IPS-15b (cell line): ENCODE results near the gene SRSF3.
"Not testable (repeated sequence)": the region's sequence is repeated elsewhere in the genome, so short reads cannot be mapped to it uniquely, and the experiment has no call there.

Experiments used
- H3K27me3 ChIP-seq: one replicate; pipeline ENCODE4 v1.6.1; 2013; ENCODE audit warnings: low read length; ENCODE audit not compliant: control insufficient read depth, insufficient read depth
- H3K36me3 ChIP-seq: one replicate; pipeline ENCODE4 v1.6.1; 2013; ENCODE audit warnings: low read length; ENCODE audit not compliant: control insufficient read depth, insufficient read depth
- H3K4me1 ChIP-seq: one replicate; pipeline ENCODE4 v1.6.1; 2013; ENCODE audit warnings: mild to moderate bottlenecking, low read length; ENCODE audit not compliant: control insufficient read depth, insufficient read depth
- H3K4me3 ChIP-seq: one replicate; pipeline ENCODE4 v1.5.1; 2013; ENCODE audit warnings: low read depth, low read length
- H3K9ac ChIP-seq: one replicate; pipeline ENCODE4 v1.6.1; 2013; ENCODE audit warnings: low read depth, mild to moderate bottlenecking, low read length
- H3K9me3 ChIP-seq: one replicate; pipeline ENCODE4 v1.6.1; 2013; ENCODE audit warnings: mild to moderate bottlenecking, low read length; ENCODE audit not compliant: control insufficient read depth, insufficient read depth

SRSF3 gene

GRCh38 chr6:36560822-36561221 is 33.3 kb upstream of the SRSF3 start:
- Histone ChIP-seq H3K27me3 (no peaks in the 10 kb centered on the region), H3K9ac (no peak overlapping the region), H3K36me3 (no peaks in the 10 kb centered on the region), H3K4me1 (no peaks in the 10 kb centered on the region), H3K4me3 (no peak overlapping the region), H3K9me3 (no peaks in the 10 kb centered on the region)

- no peak overlapping the region for H3K9ac ChIP-seq
- no peaks in the 10 kb centered on the region for H3K27me3 ChIP-seq
- no peaks in the 10 kb centered on the region for H3K9me3 ChIP-seq
- H3K4me3 ChIP-seq = no peak overlapping the region
- no peaks in the 10 kb centered on the region for H3K36me3 ChIP-seq
- no peaks in the 10 kb centered on the region for H3K4me1 ChIP-seq
These were observed 30.8 kb upstream of the SRSF3 start for GRCh38 chr6:36563237-36563927.

- Histone ChIP-seq H3K27me3 (no peaks in the 10 kb centered on the region), H3K36me3 (no peaks in the 10 kb centered on the region), H3K4me1 (no peaks in the 10 kb centered on the region), H3K9me3 (no peaks in the 10 kb centered on the region), H3K4me3 (no peak overlapping the region), H3K9ac (no peak overlapping the region)
These were observed 30.3 kb upstream of the SRSF3 start for GRCh38 chr6:36563928-36564284.

GRCh38 chr6:36566418-36566905 is 27.7 kb upstream of the SRSF3 start:
- H3K4me3 ChIP-seq = no peak overlapping the region
- no peaks in the 10 kb centered on the region for H3K9me3 ChIP-seq
- no peaks in the 10 kb centered on the region for H3K36me3 ChIP-seq
- no peaks in the 10 kb centered on the region for H3K4me1 ChIP-seq
- no peaks in the 10 kb centered on the region for H3K27me3 ChIP-seq
- H3K9ac ChIP-seq = no peak overlapping the region

- no peaks in the 10 kb centered on the region for H3K36me3 ChIP-seq
- no peak overlapping the region for H3K9ac ChIP-seq
- H3K27me3 ChIP-seq = no peaks in the 10 kb centered on the region
- H3K9me3 ChIP-seq = no peaks in the 10 kb centered on the region
- no peaks in the 10 kb centered on the region for H3K4me1 ChIP-seq
- H3K4me3 ChIP-seq = no peak overlapping the region
These were observed 23.9 kb upstream of the SRSF3 start for GRCh38 chr6:36570264-36570663.

- Histone ChIP-seq H3K4me3 (no peak overlapping the region), H3K9me3 (no peaks in the 10 kb centered on the region), H3K36me3 (no peaks in the 10 kb centered on the region), H3K4me1 (no peaks in the 10 kb centered on the region), H3K9ac (no peak overlapping the region), H3K27me3 (no peaks in the 10 kb centered on the region)
These were observed 22.8 kb upstream of the SRSF3 start for GRCh38 chr6:36571122-36572043.

- not testable (repeated sequence) for H3K4me3 ChIP-seq, H3K9me3 ChIP-seq, H3K9ac ChIP-seq, H3K36me3 ChIP-seq, H3K4me1 ChIP-seq, H3K27me3 ChIP-seq
These were observed 21.5 kb upstream of the SRSF3 start for GRCh38 chr6:36572353-36573311.

GRCh38 chr6:36574679-36575078 is 19.5 kb upstream of the SRSF3 start:
- Histone ChIP-seq H3K4me1 (no peaks in the 10 kb centered on the region), H3K9me3 (no peaks in the 10 kb centered on the region), H3K9ac (no peak overlapping the region), H3K27me3 (no peaks in the 10 kb centered on the region), H3K4me3 (no peak overlapping the region), H3K36me3 (no peaks in the 10 kb centered on the region)

- no peaks in the 10 kb centered on the region for H3K27me3 ChIP-seq
- no peaks in the 10 kb centered on the region for H3K9me3 ChIP-seq
- no peaks in the 10 kb centered on the region for H3K4me1 ChIP-seq
- no peaks in the 10 kb centered on the region for H3K36me3 ChIP-seq
- H3K4me3 ChIP-seq = no peak overlapping the region
- no peak overlapping the region for H3K9ac ChIP-seq
These were observed 17.6 kb upstream of the SRSF3 start for GRCh38 chr6:36576578-36576977.

- Histone ChIP-seq H3K4me3 (no peak overlapping the region), H3K9ac (no peak overlapping the region), H3K4me1 (no peaks in the 10 kb centered on the region), H3K9me3 (no peaks in the 10 kb centered on the region), H3K27me3 (no peaks in the 10 kb centered on the region), H3K36me3 (no peaks in the 10 kb centered on the region)
These were observed 16.9 kb upstream of the SRSF3 start for GRCh38 chr6:36577301-36577700.

- Histone ChIP-seq H3K4me3 (no peak overlapping the region), H3K9me3 (no peaks in the 10 kb centered on the region), H3K4me1 (no peaks in the 10 kb centered on the region), H3K36me3 (no peaks in the 10 kb centered on the region), H3K27me3 (no peaks in the 10 kb centered on the region), H3K9ac (no peak overlapping the region)
These were observed 16.1 kb upstream of the SRSF3 start for GRCh38 chr6:36578030-36578429.
